HG02943 (cell line): ENCODE results near the gene EAPP.
"Not testable (repeated sequence)": the region's sequence is repeated elsewhere in the genome, so short reads cannot be mapped to it uniquely, and the experiment has no call there.

Experiments
- ATAC-seq: cut with Tn5 transposase; IDR thresholded peaks from one replicate; pipeline ENCODE4 v1.9.1; 2021; ENCODE audit warnings: mild to moderate bottlenecking, low read depth, moderate library complexity; ENCODE audit not compliant: unreplicated experiment

The EAPP gene

DNA sequence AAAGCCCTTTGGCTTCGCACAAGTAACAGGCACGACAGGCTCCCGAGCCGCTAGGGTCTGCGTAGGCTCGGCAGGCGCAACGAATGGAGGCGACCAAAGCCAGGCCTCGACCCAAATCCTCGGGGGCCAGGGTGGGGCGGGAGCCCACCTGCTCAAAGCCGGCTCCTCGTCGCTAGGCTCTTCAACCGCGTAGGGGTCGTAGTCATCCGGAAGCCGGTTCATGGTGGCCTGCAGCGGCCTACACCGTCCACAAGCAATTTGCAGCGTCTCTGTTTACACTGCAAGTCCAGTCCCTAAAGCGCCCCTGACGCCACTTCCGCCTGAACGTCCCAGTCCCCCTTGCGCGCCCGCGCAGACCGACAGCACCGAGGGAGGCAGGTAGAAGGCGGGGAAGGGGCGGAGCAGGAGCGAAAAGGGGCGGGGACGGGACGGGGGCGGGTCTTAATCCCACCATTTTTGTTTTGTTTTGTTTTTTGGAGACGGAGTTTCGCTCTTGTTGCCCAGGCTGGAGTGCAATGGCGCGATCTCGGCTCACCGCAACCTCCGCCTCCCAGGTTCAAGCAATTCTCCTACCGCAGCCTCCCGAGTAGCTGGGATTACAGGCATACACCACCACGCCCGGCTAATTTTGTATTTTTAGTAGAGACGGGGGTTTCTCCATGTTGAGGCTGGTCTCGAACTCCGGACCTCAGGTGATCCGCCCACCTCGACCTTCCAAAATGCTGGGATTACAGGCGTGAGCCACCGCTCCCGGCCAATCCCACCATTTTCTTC lies at the start of gene EAPP:
Gene EAPP, minus strand, starts transcription at position 295 of the 774 bp plus-strand sequence. Its CDS starts 73 bp downstream, at position 222.
- ATAC-seq: peak; percentile 99

GRCh38 chr14:34583525-34583924 lies 44.0 kb upstream of the EAPP start:
- no peak for ATAC-seq

GRCh38 chr14:34582117-34582680 lies 42.7 kb upstream of the EAPP start:
- ATAC-seq: no peak

DNA sequence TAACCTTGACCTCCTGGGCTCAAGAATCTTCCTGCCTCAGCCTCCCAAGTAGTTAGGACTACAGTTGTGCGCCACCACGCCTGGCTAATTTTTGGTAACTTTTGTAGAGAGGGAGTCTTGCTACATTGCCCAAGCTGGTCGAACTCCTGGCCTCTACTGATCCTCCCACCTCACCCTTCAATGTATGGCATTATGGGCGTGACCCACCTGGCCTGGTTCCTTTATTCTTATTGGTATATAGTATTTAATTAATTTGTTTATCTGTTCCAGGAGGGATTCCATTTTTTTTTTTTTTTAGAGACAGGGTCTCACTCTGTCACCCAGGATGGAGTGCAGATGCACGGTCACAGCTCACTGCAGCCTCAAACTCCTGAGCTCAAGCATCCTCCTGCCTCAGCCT lies 40.9 kb upstream of the EAPP start:
- no peak for ATAC-seq

DNA sequence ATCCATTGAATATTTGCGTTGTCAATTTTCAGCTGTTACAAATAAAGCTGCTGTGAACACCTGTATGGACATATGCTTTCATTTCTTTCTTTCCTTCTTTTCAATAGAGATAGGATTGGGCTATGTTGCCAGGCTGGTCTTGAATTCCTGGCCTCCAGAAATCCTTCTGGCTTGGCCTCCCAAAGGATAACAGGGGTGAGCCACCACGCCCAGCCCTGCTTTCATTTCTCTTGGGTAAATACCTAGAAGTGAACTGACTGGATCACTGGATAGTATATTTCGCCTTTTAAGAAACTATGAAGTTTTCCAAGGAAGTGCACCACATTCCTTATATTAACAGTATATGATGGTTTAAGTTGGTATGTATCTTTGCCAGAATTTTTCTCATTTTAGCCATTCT lies 32.3 kb upstream of the EAPP start:
- ATAC-seq: no peak

DNA sequence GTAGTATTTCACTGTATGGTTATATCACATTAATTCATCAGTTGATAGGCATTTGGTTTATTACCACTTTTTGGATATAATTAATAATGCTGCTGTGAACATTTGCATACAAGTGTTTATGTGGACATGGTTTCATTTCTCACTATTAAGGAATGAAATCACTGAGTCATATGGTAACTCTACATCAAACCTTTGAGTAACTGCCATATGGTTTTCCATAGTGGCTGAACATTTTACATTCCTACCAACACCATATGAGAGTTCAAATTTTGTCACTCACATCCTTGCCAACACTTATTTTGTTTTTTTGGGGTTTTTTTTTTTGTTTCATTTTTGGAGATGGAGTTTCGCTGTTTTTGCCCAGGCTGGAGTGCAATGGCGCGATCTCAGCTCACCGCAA lies 30.2 kb upstream of the EAPP start:
- ATAC-seq: no peak

- ATAC-seq: no peak
Measured at GRCh38 chr14:34568803-34569202, 29.3 kb upstream of the EAPP start.

- no peak for ATAC-seq
Measured at GRCh38 chr14:34562776-34563150, 23.3 kb upstream of the EAPP start.

- ATAC-seq: not testable (repeated sequence)
Measured at GRCh38 chr14:34562037-34562775, 22.7 kb upstream of the EAPP start.

DNA sequence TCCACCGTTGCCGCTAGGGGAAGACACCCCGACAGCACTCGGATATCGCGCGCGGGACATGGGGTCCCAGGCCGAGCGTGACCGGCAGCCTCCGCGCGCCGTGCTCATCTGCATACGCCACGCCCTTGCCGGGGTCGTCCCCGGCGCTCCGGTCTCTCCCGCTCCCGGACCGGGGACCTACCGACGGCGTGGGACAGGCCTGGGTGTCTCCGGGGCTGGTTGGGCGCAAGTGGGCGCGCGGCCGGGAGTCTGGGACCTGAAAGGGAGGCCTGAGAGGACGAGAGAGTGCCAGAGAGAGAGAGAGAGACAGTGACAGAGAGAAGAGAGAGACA lies 17.0 kb upstream of the EAPP start:
- peak; percentile 52 for ATAC-seq

DNA sequence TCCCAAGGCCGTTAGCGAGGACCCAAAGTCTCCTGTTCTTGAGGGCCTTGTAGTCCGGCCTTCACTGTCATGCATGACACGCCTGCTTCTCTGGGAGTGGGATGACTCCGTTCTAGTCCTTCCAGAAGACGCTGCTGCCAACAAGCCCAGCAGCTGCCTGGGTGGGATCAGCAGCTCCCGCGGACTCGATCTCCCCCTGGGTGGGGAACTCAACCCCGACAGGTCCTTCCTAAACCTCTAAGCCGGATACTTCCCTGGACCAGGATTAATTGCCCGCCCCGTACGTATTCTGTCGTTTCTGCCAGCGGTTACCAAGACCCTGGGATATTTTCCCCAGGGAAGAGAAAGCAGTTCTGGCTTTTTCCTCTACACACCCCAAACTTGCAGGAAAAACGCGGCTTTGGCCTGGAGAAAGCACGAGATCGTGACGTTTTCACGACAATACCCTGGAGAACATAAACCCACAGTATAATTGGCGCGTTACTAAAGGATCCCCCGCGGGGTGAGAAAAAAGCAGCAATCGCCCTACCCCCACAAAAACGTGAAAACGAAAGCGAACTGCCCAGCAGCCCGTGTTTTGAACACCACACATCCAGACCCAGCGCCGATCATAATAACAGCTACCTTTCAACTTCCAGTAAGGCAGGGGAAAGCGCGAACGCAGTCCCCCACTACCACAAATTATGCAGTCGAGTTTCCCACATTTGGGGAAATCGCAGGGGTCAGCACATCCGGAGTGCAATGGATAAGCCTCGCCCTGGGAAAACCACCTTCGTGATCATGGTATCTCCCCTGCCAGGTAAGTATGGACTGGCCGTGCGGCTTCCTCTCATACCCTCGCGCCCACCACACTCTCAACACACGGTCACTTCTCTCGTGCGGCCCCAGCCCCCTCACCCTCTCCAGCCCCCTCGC lies 16.3 kb upstream of the EAPP start:
- ATAC-seq: peak; percentile 80

DNA sequence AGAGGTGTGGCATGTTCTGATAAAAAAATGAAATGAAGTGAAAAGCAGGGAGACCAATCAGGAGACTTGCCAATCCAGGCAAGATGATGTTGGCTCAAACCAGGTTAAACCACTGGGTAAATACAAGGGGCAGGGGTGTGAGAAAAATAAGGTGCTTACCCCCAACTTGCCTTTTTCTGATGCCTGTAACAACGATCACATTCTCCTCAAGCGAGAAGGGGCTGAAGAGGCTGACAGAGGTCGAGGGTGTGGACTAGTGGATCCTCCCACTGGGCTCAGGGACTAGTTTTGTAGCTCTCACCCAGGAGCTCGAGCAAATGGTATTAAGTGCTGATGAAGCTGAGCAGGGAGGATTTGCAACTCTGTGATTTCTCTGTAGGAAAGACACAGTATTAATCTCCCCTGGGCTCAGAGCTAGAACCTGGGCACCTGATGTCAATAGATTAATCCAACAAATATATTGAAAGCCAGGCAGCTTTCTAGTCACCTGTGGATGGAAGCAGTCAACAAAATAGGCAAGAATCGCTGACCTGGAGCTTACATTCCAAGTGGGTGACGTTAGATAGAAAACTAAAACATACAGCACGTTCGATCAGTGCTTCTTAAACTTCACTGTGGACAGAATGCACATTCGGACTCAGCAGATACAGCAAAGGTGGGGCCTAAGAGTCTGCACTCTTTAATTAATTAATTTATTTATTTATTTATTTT lies 15.2 kb upstream of the EAPP start:
- no peak for ATAC-seq

- not testable (repeated sequence) for ATAC-seq
Measured at GRCh38 chr14:34549276-34549966, 9.9 kb upstream of the EAPP start.

GRCh38 chr14:34548472-34548981 lies 9.0 kb upstream of the EAPP start:
- ATAC-seq: no peak

- peak; percentile 36 for ATAC-seq
Measured at GRCh38 chr14:34547136-34547520, 7.6 kb upstream of the EAPP start.

GRCh38 chr14:34546272-34547135 lies 7.0 kb upstream of the EAPP start:
- ATAC-seq: peak; percentile 72

- not testable (repeated sequence) for ATAC-seq
Measured at GRCh38 chr14:34540181-34541059, 919 bp upstream of the EAPP start.
